GM08714 (cell line): ENCODE data around the gene PNKD.

Experiments used
- H3K4me3 ChIP-seq: fragments of 200-500 bp; sonication (Bioruptor generic); 2 replicates; pipeline ENCODE4 v1.5.1; 2014; ENCODE audit warnings: mild to moderate bottlenecking, low read length, inconsistent platforms
- ZNF274 ChIP-seq: IDR thresholded peaks from 2 replicates; pipeline ENCODE4 v1.6.1; 2012; ENCODE audit warnings: mild to moderate bottlenecking, low read depth, low read length

The PNKD gene

DNA sequence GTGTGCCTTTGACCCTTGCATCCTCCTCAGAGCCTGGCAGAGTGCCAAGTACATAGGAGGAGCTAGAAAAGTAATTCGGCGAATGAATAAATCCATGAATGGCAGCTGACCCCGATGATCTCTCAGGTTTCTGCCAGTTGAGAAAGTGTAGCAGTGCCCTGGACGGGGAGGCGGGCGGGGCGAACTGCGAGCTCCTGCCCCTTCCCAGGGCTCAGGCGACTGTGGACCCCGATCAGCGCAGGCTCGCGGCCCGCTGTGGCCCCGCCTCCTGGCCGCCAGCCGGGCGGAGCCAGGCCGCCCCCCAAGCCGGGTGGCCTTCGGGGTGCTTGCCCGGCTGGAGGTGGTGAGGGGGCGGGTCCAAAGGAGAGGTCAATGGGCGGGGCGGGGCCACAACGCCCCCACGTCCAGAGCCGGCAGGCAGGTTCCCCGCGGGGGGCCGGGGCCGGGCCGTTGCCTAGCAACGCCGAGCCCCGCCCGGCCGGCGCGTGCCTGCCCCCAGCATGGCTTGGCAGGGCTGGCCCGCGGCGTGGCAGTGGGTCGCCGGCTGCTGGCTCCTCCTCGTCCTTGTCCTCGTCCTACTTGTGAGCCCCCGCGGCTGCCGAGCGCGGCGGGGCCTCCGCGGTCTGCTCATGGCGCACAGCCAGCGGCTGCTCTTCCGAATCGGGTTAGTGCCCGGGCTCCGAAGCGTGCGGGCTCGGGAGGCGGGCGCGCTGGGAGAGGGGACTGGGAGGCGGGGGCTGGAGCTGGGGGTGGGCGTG lies 52.6 kb downstream of the PNKD start:
- no peak for TF ChIP-seq ZNF274
- H3K4me3 ChIP-seq: peak overlapping the region; percentile 68

GRCh38 chr2:218323526-218324472 lies 53.5 kb downstream of the PNKD start:
- no peak for TF ChIP-seq ZNF274
- peak overlapping the region; percentile 68 for H3K4me3 ChIP-seq

DNA sequence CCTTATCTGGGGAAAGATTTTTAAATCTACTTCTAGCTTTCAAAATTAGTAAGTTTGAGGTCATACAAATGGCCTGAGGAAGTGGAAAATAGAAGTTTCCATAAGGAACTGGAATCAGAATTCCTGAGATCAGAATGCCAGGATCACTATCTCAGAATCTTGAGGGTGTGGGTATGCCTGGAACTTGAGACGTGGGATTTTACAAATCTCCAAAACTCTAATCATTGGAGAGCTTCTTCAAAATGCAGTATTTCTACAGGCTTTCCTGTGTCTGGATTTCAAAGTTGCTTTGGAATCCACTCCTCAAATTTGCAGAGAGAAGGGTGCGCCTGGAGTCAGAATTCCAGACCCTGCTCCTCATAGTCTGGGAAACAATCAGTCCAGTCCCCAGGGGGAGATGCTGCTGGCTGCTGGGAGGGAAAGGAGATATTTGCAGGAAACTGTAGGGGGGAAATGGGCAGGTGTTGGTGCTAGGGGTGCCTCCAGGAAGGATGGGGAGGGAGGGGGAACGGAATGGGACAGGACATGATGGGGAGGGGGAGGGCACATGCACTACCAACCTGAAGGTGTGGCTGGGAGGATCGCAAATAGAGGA lies 55.3 kb downstream of the PNKD start:
- TF ChIP-seq ZNF274: no peak
- no peak overlapping the region for H3K4me3 ChIP-seq

DNA sequence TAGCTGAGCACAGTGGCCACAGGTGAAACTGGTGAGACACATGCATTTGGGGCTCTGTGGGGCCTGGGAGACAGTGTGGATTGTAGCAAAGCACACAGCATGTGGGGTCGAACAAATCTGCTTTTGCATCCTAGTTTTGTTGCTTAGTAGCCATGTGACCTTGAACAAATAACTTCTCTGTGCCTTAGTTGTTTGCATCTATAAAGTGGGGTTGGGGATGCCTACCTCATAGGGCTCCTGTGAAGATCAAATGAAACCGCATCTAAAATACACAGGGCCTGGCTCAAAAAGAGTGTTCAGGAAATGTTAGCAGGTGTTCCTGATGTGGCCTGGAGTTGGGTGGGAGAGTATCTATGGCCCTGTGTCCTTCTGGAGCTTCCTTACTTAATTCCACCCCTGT lies 56.0 kb downstream of the PNKD start:
- no peak for TF ChIP-seq ZNF274
- H3K4me3 ChIP-seq: no peak overlapping the region

- no peak overlapping the region for H3K4me3 ChIP-seq
- TF ChIP-seq ZNF274: no peak
These were observed 57.3 kb downstream of the PNKD start for GRCh38 chr2:218327451-218328210.

DNA sequence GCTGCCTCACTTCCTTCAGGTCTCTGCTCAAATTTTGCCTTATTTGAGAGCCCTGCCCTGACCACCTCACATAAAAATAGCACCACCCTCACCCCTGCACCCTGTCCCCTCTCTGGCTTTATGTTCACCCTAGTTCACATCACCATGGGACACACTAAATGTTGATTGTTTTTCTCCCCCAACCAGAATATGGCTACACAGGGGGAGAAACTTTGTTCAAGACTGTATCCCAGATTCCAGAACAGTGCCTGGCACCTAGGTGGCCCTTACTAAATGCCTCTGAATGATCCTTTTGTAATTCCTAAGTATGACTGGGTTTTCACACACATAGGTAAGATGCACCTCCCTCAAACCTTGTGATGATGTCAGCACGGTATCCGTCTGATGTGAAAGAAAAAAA lies 58.0 kb downstream of the PNKD start:
- no peak for TF ChIP-seq ZNF274

GRCh38 chr2:218329027-218329825 lies 58.9 kb downstream of the PNKD start:
- no peak for TF ChIP-seq ZNF274
- H3K4me3 ChIP-seq: no peak overlapping the region; the same call in 1 of the 2 replicates

More for the DNA sequence above, 58.0 kb downstream of the PNKD start:
- no peak overlapping the region for H3K4me3 ChIP-seq

DNA sequence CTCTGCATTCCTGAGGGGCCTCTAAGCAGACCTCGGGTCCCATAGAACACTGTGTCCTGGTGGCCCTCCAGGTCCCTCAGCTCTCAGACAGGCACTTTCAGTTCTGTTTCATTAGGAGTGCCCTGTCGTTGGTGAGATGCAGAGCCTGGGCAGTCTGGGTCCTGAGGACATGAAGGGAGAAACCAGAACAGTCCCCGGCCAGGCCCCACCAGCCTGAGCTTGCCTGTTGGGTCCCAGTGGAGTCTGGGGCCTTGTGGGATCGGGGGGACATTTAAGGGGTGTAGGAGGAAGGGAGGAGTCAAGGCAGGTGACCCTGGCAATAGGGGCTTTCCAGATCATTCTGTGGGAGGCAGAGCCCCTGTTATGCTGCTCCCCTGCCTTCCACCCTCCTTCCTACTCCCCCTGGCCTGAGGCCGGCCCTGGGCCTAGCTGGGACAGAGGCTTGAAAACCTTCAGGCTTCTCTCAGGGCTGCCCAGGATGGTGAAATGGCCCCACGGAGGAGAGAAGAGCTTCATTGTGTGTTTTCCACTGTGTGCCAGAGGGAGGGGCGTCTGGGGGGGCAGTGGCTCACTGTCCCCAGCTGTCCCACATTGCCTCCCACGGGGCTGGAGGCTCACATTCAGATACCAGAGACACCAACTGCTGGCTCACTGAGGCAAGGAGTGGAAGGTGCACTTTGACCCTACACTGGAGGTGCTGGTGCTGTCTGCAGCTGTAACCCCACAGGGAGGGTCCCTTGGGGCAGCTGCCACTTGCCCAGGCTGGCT lies 59.7 kb downstream of the PNKD start:
- no peak overlapping the region; the same call in 1 of the 2 replicates for H3K4me3 ChIP-seq
- no peak for TF ChIP-seq ZNF274

DNA sequence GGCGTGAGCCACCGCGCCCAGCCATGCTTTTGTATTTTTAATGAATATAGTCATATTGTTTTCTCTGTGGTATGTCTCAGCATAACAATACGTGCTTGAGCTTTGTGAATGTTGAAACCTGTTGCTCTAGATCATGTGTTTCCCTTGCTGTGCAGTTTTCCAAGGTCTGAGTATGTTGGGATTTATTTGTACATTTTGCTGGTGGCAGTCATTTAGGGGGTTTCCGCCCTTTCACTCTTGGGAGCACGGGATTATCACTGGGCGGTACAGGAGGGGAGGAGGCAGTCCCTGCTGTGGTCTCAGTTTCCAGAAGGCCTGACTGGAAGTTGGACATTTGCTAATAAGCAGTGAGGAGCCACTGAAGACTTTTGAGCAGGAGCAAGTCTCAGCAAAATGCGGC lies 61.4 kb downstream of the PNKD start:
- H3K4me3 ChIP-seq: no peak overlapping the region
- no peak for TF ChIP-seq ZNF274

DNA sequence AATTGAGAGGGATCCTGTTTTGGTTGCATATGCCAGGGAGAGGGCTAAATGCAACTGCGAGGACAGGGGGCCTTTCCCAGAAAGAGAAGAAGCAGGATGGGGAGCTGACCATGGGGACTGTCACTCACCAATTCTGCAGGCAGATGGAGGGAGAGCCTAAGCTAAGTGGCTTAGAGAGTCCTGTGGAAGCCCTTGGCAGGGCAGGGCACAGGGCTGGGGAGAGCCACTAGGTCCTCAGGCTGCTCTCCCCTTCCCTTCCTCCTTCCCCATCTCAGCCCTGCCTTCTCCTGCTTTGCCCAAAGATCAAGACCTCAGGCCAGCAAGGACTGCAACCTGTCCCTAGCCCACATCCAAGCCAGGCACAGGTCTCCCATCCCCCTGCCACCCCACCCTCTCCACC lies 62.0 kb downstream of the PNKD start:
- no peak for TF ChIP-seq ZNF274
- H3K4me3 ChIP-seq: no peak overlapping the region

GRCh38 chr2:218332920-218333645 lies 62.8 kb downstream of the PNKD start:
- TF ChIP-seq ZNF274: no peak
- H3K4me3 ChIP-seq: no peak overlapping the region

GRCh38 chr2:218334531-218334930 lies 64.2 kb downstream of the PNKD start:
- no peak overlapping the region for H3K4me3 ChIP-seq
- TF ChIP-seq ZNF274: no peak
